ENCODE measurements around the gene PDZD2. TPM values are rescaled to one million over a fixed set of nuclear protein-coding genes. Genes with fewer than 3 reads are reported as not detected.

Gene PDZD2
- total and polyA plus RNA-seq, 9 donors = 21.2 to 58.2 (median 37.8) TPM

GRCh38 chr5:31613651-31614050 is 25.3 kb upstream of the PDZD2 start:
- no peak for DNase-seq
- no peaks in the 10 kb centered on the region for H3K36me3 ChIP-seq
- 51 to 75% (median 68%) methylated on average over 1 of the region's 1 CpG for WGBS, 3 donors
- TF ChIP-seq CTCF (IDR thresholded peaks at IDR 0.05) = no peak
- no peak for TF ChIP-seq EP300 (IDR thresholded peaks at IDR 0.05)
- TF ChIP-seq POLR2A (IDR thresholded peaks at IDR 0.05) = no peak
- H3K4me3 ChIP-seq = no peak overlapping the region
- no peaks in the 10 kb centered on the region for H3K27me3 ChIP-seq
- intact Hi-C loops (cut with DNase I) = no loop called here
- H3K9me3 ChIP-seq = no peaks in the 10 kb centered on the region
- no peak overlapping the region for H3K27ac ChIP-seq
- H3K4me1 ChIP-seq (ENCODE audit: insufficient read depth) = peaks cover 2% of the 10 kb centered on the region

- Histone ChIP-seq H3K4me3 (no peak overlapping the region), H3K27me3 (no peaks in the 10 kb centered on the region), H3K4me1 (ENCODE audit: insufficient read depth) (peaks cover 2% of the 10 kb centered on the region), H3K9me3 (no peaks in the 10 kb centered on the region), H3K36me3 (no peaks in the 10 kb centered on the region), H3K27ac (no peak overlapping the region)
- DNase-seq = no peak
- TF ChIP-seq EP300 (IDR thresholded peaks at IDR 0.05) (no peak), POLR2A (IDR thresholded peaks at IDR 0.05) (no peak), CTCF (IDR thresholded peaks at IDR 0.05) (no peak)
- intact Hi-C loops (cut with DNase I) = no loop called here
- 60 to 73% (median 69%) methylated on average over 11 of the region's 11 CpGs for WGBS, 3 donors
These were observed 24.5 kb upstream of the PDZD2 start for GRCh38 chr5:31614151-31615020.

DNA sequence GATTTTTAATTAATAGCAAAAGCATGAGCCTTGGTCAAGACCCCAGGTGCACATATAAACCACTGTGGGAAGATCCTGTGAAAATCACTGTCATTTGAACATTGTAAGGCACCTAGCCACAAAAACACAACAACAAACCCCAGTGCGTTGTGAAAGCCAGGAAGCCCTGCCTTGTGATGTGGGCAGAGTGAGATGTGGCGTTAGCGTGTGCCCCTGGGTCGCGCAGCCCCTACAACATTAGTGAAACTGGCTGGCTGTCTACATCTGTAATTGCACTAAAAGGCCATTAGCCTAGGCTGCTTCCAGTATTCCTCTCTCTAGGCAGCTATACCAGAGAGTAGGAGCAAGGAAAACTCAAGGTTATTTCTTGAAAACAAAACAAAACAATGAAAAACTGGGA is 21.1 kb upstream of the PDZD2 start:
- Histone ChIP-seq H3K4me3 (no peak overlapping the region), H3K9me3 (no peaks in the 10 kb centered on the region), H3K4me1 (ENCODE audit: insufficient read depth) (peaks cover 2% of the 10 kb centered on the region), H3K27ac (no peak overlapping the region), H3K27me3 (no peaks in the 10 kb centered on the region), H3K36me3 (no peaks in the 10 kb centered on the region)
- WGBS, 3 donors = 10 to 48% (median 28%) methylated on average over 5 of the region's 5 CpGs
- DNase-seq = no peak
- TF ChIP-seq EP300 (IDR thresholded peaks at IDR 0.05) (no peak), CTCF (IDR thresholded peaks at IDR 0.05) (no peak), POLR2A (IDR thresholded peaks at IDR 0.05) (no peak)
- intact Hi-C loops (cut with DNase I) = no loop called here

- WGBS, 3 donors = 84 to 90% (median 88%) methylated on average over 4 of the region's 4 CpGs
- TF ChIP-seq CTCF (IDR thresholded peaks at IDR 0.05) = no peak
- no peak for TF ChIP-seq EP300 (IDR thresholded peaks at IDR 0.05)
- TF ChIP-seq POLR2A (IDR thresholded peaks at IDR 0.05) = no peak
- intact Hi-C loops (cut with DNase I) = no loop called here
These were observed 18.9 kb upstream of the PDZD2 start for GRCh38 chr5:31620026-31620425.

More at GRCh38 chr5:31620026-31620425, 18.9 kb upstream of the PDZD2 start:
- no peak overlapping the region for H3K4me3 ChIP-seq
- no peaks in the 10 kb centered on the region for H3K36me3 ChIP-seq
- no peak for DNase-seq
- H3K27me3 ChIP-seq = no peaks in the 10 kb centered on the region
- H3K27ac ChIP-seq = no peak overlapping the region
- peaks cover 2% of the 10 kb centered on the region for H3K4me1 ChIP-seq (ENCODE audit: insufficient read depth)
- H3K9me3 ChIP-seq = no peaks in the 10 kb centered on the region
